BJ (cell line): ENCODE results near the gene ARHGEF1. TPM values are rescaled to one million over a fixed set of nuclear protein-coding genes. Genes with fewer than 3 reads are reported as not detected.

Source experiments
- CTCF ChIA-PET: fragments of 350-600 bp; formaldehyde crosslinking; extraction: SDS; loops from one replicate; lab custom pipeline; 2021; ENCODE audit warnings: antibody characterized with exemption, inconsistent platforms; lab: Yijun Ruan, JAX
- POLR2A ChIA-PET: fragments of 300-600 bp; sonication (Branson Sonifier 250); formaldehyde crosslinking; extraction: SDS; loops from one replicate; lab custom pipeline; 2021; ENCODE audit warnings: antibody characterized with exemption; lab: Charles Lee
- DNase-seq: peaks from one replicate; pipeline ENCODE4 v3.0.0-alpha.2; 2011; ENCODE audit warnings: low read depth
- H3K27me3 ChIP-seq: 2 replicates; pipeline ENCODE4 v1.6.0; 2011; ENCODE audit warnings: low read length; ENCODE audit not compliant: control insufficient read depth, insufficient read depth
- H3K36me3 ChIP-seq: 2 replicates; pipeline ENCODE4 v1.5.1; 2011; ENCODE audit warnings: low read length; ENCODE audit not compliant: control insufficient read depth, insufficient read depth
- H3K4me3 ChIP-seq: 2 replicates; pipeline ENCODE4 v1.5.1; 2011; ENCODE audit warnings: low read depth, mild to moderate bottlenecking, control low read depth, low read length
- CTCF ChIP-seq: IDR thresholded peaks from 2 replicates; pipeline ENCODE4 v1.5.1; 2011; ENCODE audit warnings: low read depth, mild to moderate bottlenecking, control low read depth, inconsistent platforms, low read length, moderate library complexity; ENCODE audit not compliant: insufficient read depth
- polyA plus RNA-seq: library from polyadenylated mRNA; depleted of rRNA; stranded (reverse); fragments of >200 nt; gene quantifications from 2 replicates; pipeline ENCODE4 v1.2.3, GENCODE V29; 2011

ARHGEF1 gene
- polyA plus RNA-seq, 1 experiment = 41.0 TPM

GRCh38 chr19:41920882-41921576, 38.0 kb downstream of the ARHGEF1 start:
- H3K27me3 ChIP-seq = peaks cover 48% of the 10 kb centered on the region
- no peak overlapping the region for H3K4me3 ChIP-seq
- no peak for TF ChIP-seq CTCF
- no peaks in the 10 kb centered on the region for H3K36me3 ChIP-seq
- ChIA-PET CTCF (no interaction called here), POLR2A (no interaction called here)
- DNase-seq = no peak

GRCh38 chr19:41921577-41922576, 38.9 kb downstream of the ARHGEF1 start:
- POLR2A ChIA-PET = no interaction called here
- Histone ChIP-seq H3K27me3 (peaks cover 44% of the 10 kb centered on the region), H3K36me3 (no peaks in the 10 kb centered on the region), H3K4me3 (no peak overlapping the region)
- no peak for DNase-seq
- no peak for TF ChIP-seq CTCF
- CTCF ChIA-PET = no interaction called here

GRCh38 chr19:41922585-41922984, 39.6 kb downstream of the ARHGEF1 start:
- H3K4me3 ChIP-seq = no peak overlapping the region
- CTCF ChIA-PET = no interaction called here

GRCh38 chr19:41923045-41923788, 40.2 kb downstream of the ARHGEF1 start:
- TF ChIP-seq CTCF = no peak
- Histone ChIP-seq H3K4me3 (no peak overlapping the region), H3K27me3 (peaks cover 50% of the 10 kb centered on the region), H3K36me3 (no peaks in the 10 kb centered on the region)
- ChIA-PET POLR2A (no interaction called here), CTCF (no interaction called here)
- no peak for DNase-seq

More at GRCh38 chr19:41922585-41922984, 39.6 kb downstream of the ARHGEF1 start:
- DNase-seq = no peak
- peaks cover 49% of the 10 kb centered on the region for H3K27me3 ChIP-seq
- no peaks in the 10 kb centered on the region for H3K36me3 ChIP-seq
- POLR2A ChIA-PET = no interaction called here
- TF ChIP-seq CTCF = no peak
